NOMO-1 treated with dmso at 0.1 percent for 144 hours (cell line): Measurements from ENCODE around the gene TATDN3.
"Not testable (repeated sequence)": the region's sequence is repeated elsewhere in the genome, so short reads cannot be mapped to it uniquely, and the experiment has no call there.

Experiments used
- DNase-seq: peaks from one replicate; lab custom pipeline; 2025; ENCODE audit not compliant: unreplicated experiment; lab: John Stamatoyannopoulos, UW

TATDN3 gene

GRCh38 chr1:212827831-212828278 is 36.2 kb downstream of the TATDN3 start:
- no peak for DNase-seq

- DNase-seq = no peak
Observed at GRCh38 chr1:212828395-212828794, 36.7 kb downstream of the TATDN3 start.

- DNase-seq = not testable (repeated sequence)
Observed at GRCh38 chr1:212833211-212834207, 41.8 kb downstream of the TATDN3 start.

GRCh38 chr1:212838145-212838544 is 46.5 kb downstream of the TATDN3 start:
- DNase-seq = no peak

GRCh38 chr1:212844521-212844920 is 52.8 kb downstream of the TATDN3 start:
- DNase-seq = not testable (repeated sequence)

GRCh38 chr1:212847549-212847948 is 55.9 kb downstream of the TATDN3 start, which contains the start of gene SPATA45:
SPATA45 (minus strand) TSS chr1:212847649; CDS start chr1:212836149, 11,500 bp downstream.
- no peak for DNase-seq

GRCh38 chr1:212852105-212852688 is 60.5 kb downstream of the TATDN3 start:
- DNase-seq = no peak

- DNase-seq = no peak
Observed at GRCh38 chr1:212853658-212854057, 62.0 kb downstream of the TATDN3 start.

GRCh38 chr1:212856755-212857154 is 65.1 kb downstream of the TATDN3 start:
- no peak for DNase-seq

GRCh38 chr1:212857992-212858460 is 66.3 kb downstream of the TATDN3 start, which contains the start of gene FLVCR1:
FLVCR1 (plus strand) TSS chr1:212858275; CDS start chr1:212858453, 178 bp downstream.
- DNase-seq = peak; percentile 95

- DNase-seq = no peak
Observed at GRCh38 chr1:212858461-212859265, 67.0 kb downstream of the TATDN3 start.

GRCh38 chr1:212860713-212861581 is 69.3 kb downstream of the TATDN3 start:
- no peak for DNase-seq

GRCh38 chr1:212862111-212862690 is 70.5 kb downstream of the TATDN3 start:
- peak; percentile 61 for DNase-seq

- DNase-seq = not testable (repeated sequence)
Observed at GRCh38 chr1:212863345-212863744, 71.7 kb downstream of the TATDN3 start.

- DNase-seq = no peak
Observed at GRCh38 chr1:212864201-212864600, 72.5 kb downstream of the TATDN3 start.
